Fibroblast of the conjunctiva (primary cell): ENCODE measurements around the gene ODR4.
"Not testable (repeated sequence)": the region's sequence is repeated elsewhere in the genome, so short reads cannot be mapped to it uniquely, and the experiment has no call there.

Experiments
- DNase-seq: peaks from one replicate; pipeline ENCODE4 v3.0.0-alpha.2; 2010; ENCODE audit warnings: low read depth

The ODR4 gene

DNA sequence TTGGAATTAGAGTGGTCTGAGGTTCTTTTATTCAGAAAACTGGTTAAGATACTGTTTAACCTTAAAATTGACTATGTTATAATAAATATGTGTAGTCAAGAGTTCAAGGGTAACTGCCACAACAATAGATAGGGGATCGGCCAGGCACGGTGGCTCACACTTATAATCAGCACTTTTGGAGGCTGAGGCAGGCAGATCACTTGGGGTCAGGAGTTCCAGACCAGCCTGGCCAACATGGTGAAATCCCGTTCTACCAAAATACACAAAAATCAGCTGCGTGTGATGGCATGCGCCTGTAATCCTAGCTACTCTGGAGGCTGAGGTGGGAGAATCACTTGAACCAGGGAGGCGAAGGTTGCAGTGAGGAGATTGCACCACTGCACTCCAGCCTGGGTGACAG is 45.8 kb downstream of the ODR4 start:
- DNase-seq, result no peak

DNA sequence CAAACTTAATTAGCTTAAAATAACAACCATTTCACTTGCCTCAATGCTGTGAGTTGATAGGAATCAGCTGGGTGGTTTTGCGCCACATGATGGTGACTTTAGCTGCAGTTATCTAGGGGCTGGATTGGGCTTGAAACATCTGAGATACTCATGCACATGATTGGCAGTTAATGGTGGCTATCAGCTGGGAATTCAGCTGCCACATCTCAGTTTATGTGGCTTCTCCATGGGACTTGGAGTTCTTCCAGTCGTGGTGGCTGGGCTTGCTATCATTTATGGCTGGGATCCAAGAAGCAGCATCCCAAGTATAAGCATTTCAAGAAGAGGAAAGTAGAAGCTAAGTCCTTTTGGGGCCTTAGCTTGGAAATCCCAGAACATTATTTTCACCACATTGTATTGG is 48.9 kb downstream of the ODR4 start:
- no peak for DNase-seq

DNA sequence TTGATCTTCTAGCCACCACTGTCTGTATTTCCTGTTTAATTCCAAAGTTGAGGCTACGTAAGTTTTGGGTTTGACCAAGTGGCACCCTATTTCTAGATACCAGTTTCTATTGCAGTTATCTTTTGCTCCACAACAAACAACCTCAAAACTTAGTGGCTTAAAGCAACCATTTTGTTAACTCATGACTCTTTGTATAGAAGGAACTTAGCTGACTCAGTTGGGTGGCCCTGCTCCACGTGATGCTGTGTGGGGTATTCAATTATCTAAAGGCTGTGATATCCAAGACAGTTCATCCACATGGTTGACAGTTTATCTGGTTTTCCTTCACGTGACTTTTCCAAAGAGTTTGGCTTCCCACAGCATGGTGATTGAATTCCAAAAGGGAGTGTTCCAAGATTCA is 50.5 kb downstream of the ODR4 start:
- DNase-seq, result no peak

DNA sequence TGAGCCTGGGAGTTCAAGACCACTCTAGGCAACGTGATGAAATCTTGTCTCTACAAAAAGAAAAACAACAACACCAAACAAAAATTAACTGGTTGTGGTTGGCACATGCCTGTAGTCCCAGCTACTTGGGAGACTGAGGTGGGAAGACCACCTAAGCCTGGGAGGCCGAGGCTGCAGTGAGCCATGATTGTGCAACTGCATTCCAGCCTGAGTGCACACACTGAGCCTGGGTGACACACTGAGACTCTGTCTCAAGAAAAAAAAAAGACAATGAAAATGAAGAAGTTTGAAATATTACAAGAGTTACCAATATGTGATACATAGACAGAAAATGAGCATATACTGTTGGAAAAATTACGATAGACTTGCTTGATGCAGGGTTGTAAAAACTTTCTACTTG is 53.4 kb downstream of the ODR4 start:
- no peak for DNase-seq

DNA sequence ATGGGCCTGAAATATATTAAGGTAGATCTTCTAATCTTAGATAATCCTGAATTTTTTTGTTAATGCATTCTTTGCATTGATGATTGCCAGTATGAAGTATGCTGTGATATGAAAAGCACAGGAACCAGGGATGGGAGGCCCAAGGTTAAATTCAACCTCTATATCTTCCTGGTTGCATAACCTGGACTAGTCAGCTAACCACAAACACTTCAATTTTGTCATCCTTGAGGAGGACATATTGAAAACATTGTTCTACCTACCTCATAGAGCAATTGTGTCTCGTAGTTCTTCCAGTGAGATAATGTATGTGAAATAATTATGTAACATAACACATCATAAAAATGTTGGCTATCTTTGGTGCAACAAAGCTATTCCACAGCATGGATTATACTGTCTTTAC is 59.7 kb downstream of the ODR4 start:
- no peak for DNase-seq

DNA sequence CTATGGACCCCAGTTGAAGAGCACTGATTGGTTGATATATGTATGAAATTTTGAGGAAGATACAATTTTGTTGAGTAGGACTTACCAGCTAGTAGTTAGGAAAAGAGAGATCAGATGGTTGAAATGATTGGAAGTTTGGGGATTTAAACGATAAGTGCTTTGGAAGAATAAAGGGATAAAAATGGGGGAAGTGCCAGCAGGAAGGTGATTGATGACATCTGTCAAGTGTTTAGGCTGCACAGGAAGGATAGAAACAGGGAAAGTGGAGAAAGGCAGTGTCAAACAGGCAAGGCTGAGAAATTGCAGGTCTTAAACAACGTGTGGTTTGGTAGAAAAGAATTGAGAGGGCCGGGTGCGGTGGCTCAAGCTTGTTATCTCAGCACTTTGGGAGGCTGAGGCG is 62.9 kb downstream of the ODR4 start:
- no peak for DNase-seq

DNA sequence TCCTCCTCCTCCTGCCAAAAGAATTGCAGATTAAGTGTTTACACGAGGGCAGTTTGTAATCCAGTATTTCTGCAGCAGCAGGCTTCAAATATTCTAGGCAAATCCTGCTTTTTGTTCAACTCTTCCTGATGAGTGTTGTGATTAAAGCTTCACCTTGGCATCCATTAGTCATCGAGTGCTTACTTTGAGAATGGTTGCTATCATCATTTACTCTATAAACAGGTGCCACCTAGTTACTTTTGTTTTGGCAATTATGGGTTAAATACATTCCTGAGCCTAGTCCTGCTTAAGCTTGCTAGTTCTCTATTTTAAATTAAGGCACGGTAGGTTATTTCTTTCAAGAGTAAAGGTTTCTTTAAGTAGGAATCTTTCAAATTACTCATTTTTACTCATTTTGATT is 64.9 kb downstream of the ODR4 start:
- no peak for DNase-seq

DNA sequence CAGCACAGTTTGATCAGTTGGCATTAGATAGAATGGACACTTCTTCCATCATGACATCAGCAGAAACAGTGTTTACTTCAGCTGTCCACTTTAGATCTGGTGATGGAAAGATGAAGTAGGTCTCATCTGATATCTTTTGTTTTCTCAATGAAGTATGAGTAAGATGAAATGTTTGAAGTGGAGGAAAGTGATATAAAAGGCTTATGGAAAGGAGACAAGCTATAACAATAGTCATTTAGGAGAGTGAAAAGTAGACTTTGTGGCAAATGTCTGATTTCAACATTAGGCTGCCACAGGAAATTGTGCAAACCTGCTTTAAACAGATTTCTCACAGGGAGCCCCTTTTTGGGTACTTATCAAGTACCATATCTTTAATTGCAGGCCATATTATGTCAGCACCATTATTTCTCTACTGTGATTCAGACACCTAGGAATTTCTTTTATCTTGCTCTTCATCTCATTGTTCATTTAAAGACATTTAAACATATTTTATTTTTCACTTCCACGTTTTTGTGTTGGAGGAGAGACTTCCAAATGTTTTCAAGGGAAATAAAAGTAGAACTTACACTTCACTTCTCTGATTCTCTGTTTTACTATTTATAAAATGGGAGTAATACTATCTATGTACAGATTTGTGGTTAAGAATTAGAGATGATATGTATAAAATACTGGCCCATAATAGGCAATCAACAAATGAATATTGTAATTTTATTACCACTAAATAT is 67.2 kb downstream of the ODR4 start:
- DNase-seq, result no peak

DNA sequence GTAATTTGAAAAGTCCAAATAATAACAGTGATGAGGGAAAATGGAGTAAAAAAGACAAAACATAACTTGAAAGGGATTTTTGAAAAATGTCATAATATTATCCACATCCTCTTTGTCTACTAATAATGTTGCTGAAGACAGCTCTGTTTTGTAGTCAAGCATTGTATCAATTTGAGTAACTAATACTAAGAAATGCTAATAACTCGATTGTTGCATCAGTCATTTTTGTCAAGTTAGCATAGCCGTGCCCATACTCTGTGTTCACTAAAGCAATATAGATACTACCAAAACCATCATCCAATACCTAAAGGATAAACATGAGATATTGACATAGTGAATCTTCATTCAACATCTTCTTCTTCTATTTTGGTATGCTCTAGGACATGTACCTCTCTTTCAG is 68.0 kb downstream of the ODR4 start:
- no peak for DNase-seq

DNA sequence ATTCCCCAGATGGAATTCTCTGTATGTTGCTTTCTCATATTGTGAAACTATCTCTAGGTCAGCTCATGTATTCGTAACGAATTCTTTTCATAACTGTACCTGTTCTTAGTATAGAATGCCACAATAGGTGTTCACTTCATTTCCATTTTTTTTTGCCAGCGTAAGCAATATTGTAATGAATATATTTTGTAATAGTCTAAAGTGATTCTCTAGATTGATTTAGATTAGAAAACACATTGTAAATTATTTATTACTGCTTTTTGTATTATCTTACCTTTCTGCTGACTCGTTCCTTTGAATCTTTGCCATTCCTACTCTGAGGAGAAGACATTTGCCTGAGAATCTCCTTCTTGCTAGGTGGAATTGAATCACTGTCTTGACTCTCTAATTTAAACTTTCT is 70.5 kb downstream of the ODR4 start:
- DNase-seq, result no peak

DNA sequence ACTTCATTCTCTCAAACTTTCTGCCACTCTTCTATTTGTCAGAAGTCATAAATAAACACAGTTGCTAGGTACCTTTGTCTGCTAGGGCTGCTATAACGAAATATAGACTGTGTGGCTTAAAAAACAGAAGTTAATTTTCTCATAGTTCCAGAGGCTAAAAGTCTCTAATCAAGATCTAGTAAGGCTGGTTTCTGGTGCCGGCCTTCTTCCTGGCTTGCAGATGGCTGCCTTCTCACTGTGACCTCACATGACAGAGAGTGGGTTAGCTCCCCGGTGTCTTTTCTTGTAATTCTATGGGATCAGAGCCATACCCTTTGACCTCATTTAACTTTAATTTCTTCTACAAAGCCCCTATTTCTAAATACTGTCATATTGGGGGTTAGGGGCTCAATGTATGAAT is 79.3 kb downstream of the ODR4 start:
- no peak for DNase-seq

DNA sequence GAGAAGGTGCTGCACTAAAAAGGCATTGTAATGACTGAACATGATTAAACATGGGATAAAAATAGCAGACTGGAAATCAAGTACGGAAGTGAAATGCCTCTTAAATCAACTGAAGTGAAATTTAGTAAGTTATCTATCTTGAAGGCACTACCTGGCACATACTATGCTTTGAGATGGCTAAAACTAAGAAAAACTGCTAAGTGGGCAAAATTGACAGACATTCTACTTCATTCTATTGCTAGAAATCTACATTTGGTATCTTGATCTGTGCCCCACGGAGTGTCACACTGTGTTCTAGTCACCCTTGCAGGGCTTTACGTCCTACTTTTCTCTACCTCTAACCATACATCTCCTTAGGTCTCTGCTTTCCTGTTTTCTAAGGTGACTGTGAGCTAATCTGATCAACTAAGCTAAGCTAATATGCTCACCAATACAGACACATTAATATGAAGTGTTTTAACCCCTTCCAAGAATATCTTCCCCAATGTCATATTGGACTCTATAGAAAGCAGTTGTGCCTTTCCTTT is 81.2 kb downstream of the ODR4 start:
- DNase-seq, result no peak

DNA sequence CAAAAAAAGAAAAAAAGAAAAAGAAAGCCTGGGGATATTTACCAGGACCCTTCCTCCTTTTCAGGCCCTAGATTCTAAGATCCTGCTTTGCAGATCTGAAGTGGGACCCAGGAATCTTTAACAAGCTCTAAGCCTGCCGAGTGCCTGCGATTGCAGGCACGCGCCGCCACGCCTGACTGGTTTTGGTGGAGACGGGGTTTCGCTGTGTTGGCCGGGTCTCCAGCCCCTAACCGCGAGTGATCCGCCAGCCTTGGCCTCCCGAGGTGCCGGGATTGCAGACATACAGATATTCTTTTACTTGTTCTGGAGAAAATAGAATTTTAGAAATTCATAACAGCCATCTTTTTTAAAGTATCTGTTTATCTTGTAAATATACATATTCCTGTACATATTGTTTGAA is 83.5 kb downstream of the ODR4 start:
- DNase-seq, result not testable (repeated sequence)

DNA sequence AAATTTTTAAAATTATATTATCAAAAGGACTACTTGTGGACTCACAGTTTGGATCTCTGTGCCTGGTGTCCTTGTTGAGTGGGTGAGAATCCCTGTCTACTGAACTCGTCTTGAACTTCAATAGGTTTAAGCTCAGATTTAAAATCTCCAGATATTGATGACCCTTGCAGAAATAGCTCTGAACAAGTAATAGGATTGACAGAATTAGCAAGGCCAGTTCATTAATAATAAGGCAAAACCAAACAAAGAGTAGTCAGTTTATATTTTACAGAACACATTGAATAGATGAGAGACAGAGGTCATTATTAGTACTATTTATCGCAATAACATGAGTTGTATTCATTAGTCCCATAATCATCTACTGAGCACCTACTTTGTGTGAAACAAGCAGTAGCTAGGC is 85.4 kb downstream of the ODR4 start, which contains the start of gene PDC:
PDC (minus strand) TSS at position 101 of the 400 bp plus-strand sequence. CDS start 11,655 bp downstream, outside the sequence.
- DNase-seq, result no peak

DNA sequence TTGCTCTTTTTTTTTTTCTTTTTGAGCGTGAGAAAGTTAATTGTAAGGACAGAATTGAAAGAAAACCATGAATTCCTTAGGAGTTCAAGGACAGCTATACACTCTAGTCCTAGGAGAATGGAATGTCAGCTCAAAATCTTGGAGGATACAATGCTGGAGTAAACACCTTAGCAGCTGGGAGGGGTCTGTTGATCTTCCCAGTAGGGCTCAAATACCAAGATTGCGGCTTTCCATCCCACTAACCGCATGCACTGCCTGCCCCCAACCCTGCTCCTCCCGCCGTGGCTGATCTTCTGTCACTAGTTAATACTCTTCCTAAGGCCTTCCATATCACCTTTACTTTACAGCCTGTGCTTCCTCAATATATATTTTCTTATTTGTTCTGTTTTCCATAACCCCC is 87.9 kb downstream of the ODR4 start:
- no peak for DNase-seq

DNA sequence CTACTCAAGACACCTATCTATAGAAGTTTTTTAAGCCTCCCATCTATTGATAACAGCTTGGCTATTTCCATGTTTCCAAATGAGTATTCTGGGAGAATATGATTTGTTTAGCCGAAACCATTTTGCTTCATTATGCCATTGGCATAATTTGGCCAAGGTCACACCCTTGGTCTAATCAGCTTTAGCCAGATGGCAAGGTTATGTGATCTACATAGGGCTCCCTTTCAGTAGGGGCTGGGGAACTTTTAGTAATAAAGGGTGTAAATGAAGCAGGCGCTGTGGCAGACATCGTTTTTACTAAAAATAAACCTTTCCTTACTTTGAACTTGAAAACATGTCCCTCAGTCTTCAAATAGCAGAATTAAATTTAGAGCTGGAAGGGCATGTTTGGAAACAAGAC is 88.3 kb downstream of the ODR4 start:
- no peak for DNase-seq

DNA sequence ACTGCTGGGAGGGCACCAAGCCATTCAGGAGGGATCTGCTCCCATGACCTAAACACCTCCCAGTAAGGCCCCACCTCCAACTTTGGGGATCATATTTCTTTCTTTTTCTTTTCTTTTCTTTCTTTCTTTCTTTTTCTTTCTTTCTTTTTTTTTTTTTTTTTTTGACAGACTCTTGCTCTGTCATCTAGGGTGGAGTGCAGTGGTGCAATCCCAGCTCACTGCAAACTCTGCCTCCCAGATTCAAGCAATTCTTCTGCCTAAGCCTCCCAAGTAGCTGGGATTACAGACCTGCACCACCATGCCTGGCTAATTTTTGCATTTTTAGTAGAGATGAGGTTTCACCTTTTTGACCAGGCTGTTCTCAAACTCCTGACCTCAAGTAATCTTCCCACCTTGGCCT is 89.9 kb downstream of the ODR4 start:
- not testable (repeated sequence) for DNase-seq

DNA sequence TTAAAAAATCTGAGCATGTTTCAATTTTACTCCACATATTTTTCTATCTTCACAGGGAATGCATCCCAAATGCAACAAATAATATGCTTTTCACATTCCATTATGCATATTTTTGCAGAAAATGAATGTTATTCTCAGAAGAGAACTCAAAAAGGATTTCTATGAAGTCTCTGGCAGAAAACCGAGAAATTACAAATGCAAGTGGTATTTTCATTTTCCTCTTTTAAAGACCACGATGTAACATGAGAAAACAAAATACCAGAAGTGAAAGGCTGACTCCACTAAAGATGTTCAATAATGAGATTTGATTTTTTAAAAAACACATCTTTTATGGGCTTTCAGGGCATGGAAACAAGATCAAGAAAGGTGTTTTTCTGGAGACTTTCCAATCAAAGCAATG is 90.3 kb downstream of the ODR4 start:
- no peak for DNase-seq
